Hepatocyte (in vitro differentiated cells): Measurements from ENCODE around the gene MBNL1.

Experiments
- CTCF ChIP-seq: fragments of 200-600 bp; sonication (generic); IDR thresholded peaks from 2 replicates; pipeline ENCODE4 v1.5.1; 2016; ENCODE audit warnings: antibody characterized with exemption, mild to moderate bottlenecking; ENCODE audit not compliant: poor library complexity
- EZH2 ChIP-seq: fragments of 200-600 bp; sonication (generic); IDR thresholded peaks from 2 replicates; pipeline ENCODE4 v1.6.1; 2016; ENCODE audit warnings: antibody characterized with exemption, mild to moderate bottlenecking, borderline replicate concordance
- EZH2phosphoT487 ChIP-seq: fragments of 200-600 bp; sonication (generic); IDR thresholded peaks from one replicate; pipeline ENCODE4 v1.6.1; 2018; ENCODE audit warnings: antibody characterized with exemption, mild to moderate bottlenecking, low read depth, moderate library complexity; ENCODE audit not compliant: unreplicated experiment, severe bottlenecking

- no peak for TF ChIP-seq CTCF
- TF ChIP-seq EZH2phosphoT487: no peak
- TF ChIP-seq EZH2: no peak
Measured at GRCh38 chr3:152403632-152404066, 134.9 kb downstream of the MBNL1 start.
